Measurements from ENCODE around the gene SLC31A2. TPM values are rescaled to one million over a fixed set of nuclear protein-coding genes. Genes with fewer than 3 reads are reported as not detected.

SLC31A2 gene
- total and polyA plus RNA-seq, 2 donors (not counting 1 experiment from before 2014, with no cell fraction given): 0.67 to 2.3 TPM

DNA sequence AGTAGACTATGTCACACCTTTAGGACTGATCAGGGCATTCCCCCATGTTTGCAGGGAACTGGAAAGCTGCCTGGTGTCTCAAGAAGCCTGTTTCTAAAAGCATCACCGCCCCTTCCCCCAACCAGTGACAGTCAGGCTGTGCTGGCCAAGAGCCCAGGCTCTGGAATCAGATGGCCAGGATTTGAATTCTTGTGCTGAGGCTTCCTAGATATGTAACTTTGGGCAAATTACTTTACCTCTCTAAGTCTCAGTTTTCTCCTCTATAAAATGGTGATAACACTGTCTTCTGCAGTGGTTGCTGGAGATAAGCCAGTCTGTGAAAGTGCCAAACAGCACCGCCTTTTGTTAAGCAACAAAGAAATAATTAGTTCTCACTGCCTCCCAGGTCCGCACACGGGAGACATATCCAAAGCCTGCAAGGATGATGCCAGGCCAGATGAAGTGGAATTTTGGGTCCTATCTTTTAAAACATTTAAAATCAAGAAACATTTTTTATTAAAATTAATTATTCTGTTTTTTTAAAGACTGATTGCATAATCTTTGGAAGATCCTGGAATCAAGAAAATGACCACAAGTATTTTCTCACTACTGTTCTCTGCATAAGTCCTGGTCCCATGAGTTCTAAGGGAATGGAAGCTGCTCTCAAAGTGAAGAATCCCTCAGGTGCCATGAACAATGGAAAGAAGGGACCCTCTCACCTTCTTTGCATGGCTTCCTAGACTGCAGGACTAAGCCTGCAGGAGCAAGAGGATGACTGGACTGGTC lies 13.9 kb downstream of the SLC31A2 start:
- no peak for ATAC-seq (ENCODE audit: low read depth)

More for the DNA sequence above, 13.9 kb downstream of the SLC31A2 start:
- ChIA-PET CTCF (no interaction called here), POLR2A (no interaction called here)
- no peaks in the 10 kb centered on the region for H3K79me2 ChIP-seq (ENCODE audit: control insufficient read depth, insufficient read depth, low read length)
- no peaks in the 10 kb centered on the region for H3K4me1 ChIP-seq (ENCODE audit: control insufficient read depth in 2 of 2, insufficient read depth in 2 of 2, low read length in 2 of 2)
- H3K27ac ChIP-seq (ENCODE audit: low read length in 2 of 2): no peak overlapping the region
- H3K4me3 Mint-ChIP-seq: no peak overlapping the region
- no peaks in the 10 kb centered on the region for H3K9me3 ChIP-seq (ENCODE audit: control extremely low read depth in 1 of 3, control insufficient read depth in 2 of 3, insufficient read depth in 1 of 3, low read length in 2 of 3)
- intact Hi-C loops (cut with micrococcal nuclease): no loop called here
- no peak for DNase-seq
- no peak overlapping the region for H3K4me2 ChIP-seq (replicated peaks; ENCODE audit: low read depth, low read length, poor library complexity, severe bottlenecking)
- WGBS (ENCODE audit: insufficient coverage): 100% methylated on average over 1 of the region's 4 CpGs
- H3K27ac Mint-ChIP-seq: no peak overlapping the region
- no peaks in the 10 kb centered on the region for H3K27me3 Mint-ChIP-seq
- H3K27me3 ChIP-seq (replicated peaks in 1 of 4; ENCODE audit: control extremely low read depth in 1 of 4, control insufficient read depth in 3 of 4, insufficient read depth in 4 of 4, low read length in 3 of 4): no peaks in the 10 kb centered on the region
- no peak overlapping the region for H2AFZ ChIP-seq (ENCODE audit: insufficient read depth, low read depth, low read length, poor library complexity, severe bottlenecking)
- H3K9ac ChIP-seq (ENCODE audit: low read length): no peak overlapping the region
- no peaks in the 10 kb centered on the region for H3K4me1 Mint-ChIP-seq
- TF ChIP-seq EZH2 (IDR thresholded peaks at IDR 0.05; ENCODE audit: borderline replicate concordance, insufficient read depth, low read depth, low read length, poor library complexity, severe bottlenecking): no peak
- TF ChIP-seq CTCF (IDR thresholded peaks at IDR 0.05): no peak
- H3K4me3 ChIP-seq (ENCODE audit: control extremely low read depth in 1 of 5, extremely low read depth in 1 of 5, insufficient read depth in 1 of 5, low read depth in 2 of 5, low read length in 4 of 5): no peak overlapping the region
- H3K36me3 ChIP-seq (replicated peaks in 1 of 2; ENCODE audit: control extremely low read depth in 1 of 2, control insufficient read depth in 1 of 2, extremely low read depth in 1 of 2, insufficient read depth in 2 of 2, low read length in 1 of 2): peaks cover 4 to 76% of the 10 kb centered on the region in 2 experiments
- no peaks in the 10 kb centered on the region for H3K9me3 Mint-ChIP-seq (ENCODE audit: insufficient read depth)
- H4K20me1 ChIP-seq (ENCODE audit: control insufficient read depth, insufficient read depth, low read length, poor library complexity, severe bottlenecking): no peaks in the 10 kb centered on the region
